T-helper 17 cell (primary cell): ENCODE results near the gene DUSP6. TPM values are rescaled to one million over a fixed set of nuclear protein-coding genes. Genes with fewer than 3 reads are reported as not detected.
A peak's percentile ranks its signal among the peaks of the same experiment; 100 is the strongest.

Experiments
- ATAC-seq: fragments of 150-1000 bp; cut with Tn5 transposase; 2 replicates; pipeline ENCODE4 v1.10.0; 2021; ENCODE audit warnings: mild to moderate bottlenecking, moderate library complexity
- DNase-seq, 3 donors: peaks; one replicate each; pipeline versions ENCODE4 v3.0.0 to v3.0.0-alpha.2; 2020 to 2021
- H3K9me3 ChIP-seq: one replicate; pipeline ENCODE4 v1.7.0; 2013; ENCODE audit warnings: low read length, mild to moderate bottlenecking; ENCODE audit not compliant: control insufficient read depth, poor library complexity, severe bottlenecking
- H3K27ac Mint-ChIP-seq: one replicate; pipeline ENCODE4 v1.8.0; 2022; ENCODE audit warnings: mild to moderate bottlenecking, moderate library complexity, mixed read lengths
- H3K27me3 Mint-ChIP-seq: one replicate; pipeline ENCODE4 v1.8.0; 2022; ENCODE audit warnings: mixed read lengths
- H3K36me3 Mint-ChIP-seq: one replicate; pipeline ENCODE4 v1.8.0; 2022; ENCODE audit warnings: low read depth, mixed read lengths
- H3K4me1 Mint-ChIP-seq: one replicate; pipeline ENCODE4 v1.8.0; 2022; ENCODE audit warnings: mild to moderate bottlenecking, mixed read lengths
- H3K4me3 Mint-ChIP-seq: one replicate; pipeline ENCODE4 v1.8.0; 2022; ENCODE audit warnings: mild to moderate bottlenecking, moderate library complexity, mixed read lengths
- total RNA-seq, 4 donors: library from RNA in 2 of 4; stranded (reverse) in 2 of 4; gene quantifications; one replicate each; pipeline ENCODE4 v1.2.3 and lab custom pipeline; 2022 to 2026

The DUSP6 gene, protein sequence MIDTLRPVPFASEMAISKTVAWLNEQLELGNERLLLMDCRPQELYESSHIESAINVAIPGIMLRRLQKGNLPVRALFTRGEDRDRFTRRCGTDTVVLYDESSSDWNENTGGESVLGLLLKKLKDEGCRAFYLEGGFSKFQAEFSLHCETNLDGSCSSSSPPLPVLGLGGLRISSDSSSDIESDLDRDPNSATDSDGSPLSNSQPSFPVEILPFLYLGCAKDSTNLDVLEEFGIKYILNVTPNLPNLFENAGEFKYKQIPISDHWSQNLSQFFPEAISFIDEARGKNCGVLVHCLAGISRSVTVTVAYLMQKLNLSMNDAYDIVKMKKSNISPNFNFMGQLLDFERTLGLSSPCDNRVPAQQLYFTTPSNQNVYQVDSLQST
- total RNA-seq (10 to 100 TPM; 15.5 to 37.7 TPM), total RNA-seq (lab: John Stamatoyannopoulos, UW) (17.0 to 22.7 reads per million in 2 donors)

DNA sequence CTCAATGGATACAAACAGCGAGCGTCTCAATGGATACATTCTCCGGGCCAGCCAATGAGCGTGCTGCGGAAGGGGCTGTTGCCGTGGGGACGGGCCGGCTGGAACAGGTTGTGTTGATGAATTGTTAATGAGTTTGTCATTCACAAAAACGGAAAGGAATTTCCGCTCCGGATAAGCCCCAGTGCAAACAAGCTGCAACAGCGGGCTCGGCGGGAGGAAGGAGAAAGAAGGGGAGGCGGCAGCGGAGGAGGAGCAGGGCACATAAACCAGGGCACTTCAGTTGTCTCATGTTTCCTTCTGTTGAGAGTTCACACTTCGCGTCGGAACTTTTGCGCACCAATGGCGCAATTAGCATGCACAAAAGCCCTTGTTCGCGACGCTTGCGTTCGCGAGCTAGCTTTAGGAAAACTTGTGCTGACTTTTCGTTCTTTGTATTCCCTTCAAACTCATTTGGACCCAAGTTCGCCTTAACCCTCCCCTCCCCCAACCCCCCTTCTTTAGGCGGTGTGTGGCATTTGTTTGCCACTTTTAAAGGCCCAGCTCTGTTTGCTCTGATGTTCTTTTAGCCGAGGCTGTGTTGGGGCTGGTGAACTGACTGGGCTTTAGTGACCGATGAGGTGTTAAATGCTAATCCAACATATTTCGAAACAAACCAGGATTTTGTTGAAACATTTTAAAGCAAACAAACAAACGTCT is at the start of gene DUSP6:
DUSP6 (minus strand) TSS at position 10 of the 696 bp plus-strand sequence. CDS start 462 bp downstream, outside the sequence.
- no peaks in the 10 kb centered on the region for H3K27me3 Mint-ChIP-seq
- H3K9me3 ChIP-seq: no peaks in the 10 kb centered on the region
- H3K4me1 Mint-ChIP-seq: peaks cover 29% of the 10 kb centered on the region
- H3K27ac Mint-ChIP-seq: peak within 1 kb of the TSS; percentile 87
- DNase-seq: peak; percentile 48 to 65 (median 57)
- no peaks in the 10 kb centered on the region for H3K36me3 Mint-ChIP-seq
- H3K4me3 Mint-ChIP-seq: peak within 1 kb of the TSS; percentile 95
- ATAC-seq: peak; percentile 77

DNA sequence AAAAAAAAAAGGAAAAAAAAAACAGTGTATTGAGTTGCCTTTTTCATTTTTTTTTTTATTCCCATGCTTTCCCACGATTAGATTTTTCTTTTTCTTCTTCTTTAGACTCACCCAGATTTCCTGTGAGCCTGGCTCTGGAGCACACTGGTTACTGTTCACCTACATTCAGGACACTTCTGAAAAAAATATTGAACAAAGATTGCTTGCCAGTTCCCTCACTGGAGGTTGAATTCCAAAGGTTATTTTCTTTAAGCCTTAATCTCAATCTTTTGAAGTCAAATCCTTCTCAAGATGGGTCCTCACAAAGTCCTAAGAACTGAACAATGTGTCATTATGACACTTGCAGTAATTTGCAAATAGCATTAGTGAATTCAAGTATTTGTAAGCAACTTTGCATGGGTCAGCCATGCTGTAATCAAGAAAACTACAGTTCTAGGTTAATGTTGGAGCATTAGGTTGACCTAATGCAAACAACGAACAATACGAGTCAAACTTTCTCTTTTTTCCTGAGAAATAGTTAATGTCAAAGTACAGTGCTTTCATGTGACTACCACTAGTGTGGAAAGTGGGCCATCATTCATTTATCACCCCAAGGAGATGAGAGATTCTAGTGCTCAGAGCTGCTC is 49.2 kb upstream of the DUSP6 start:
- H3K9me3 ChIP-seq: no peaks in the 10 kb centered on the region
- Mint-ChIP-seq H3K27me3 (no peaks in the 10 kb centered on the region), H3K36me3 (no peaks in the 10 kb centered on the region), H3K27ac (no peak overlapping the region), H3K4me3 (no peak overlapping the region), H3K4me1 (peaks cover 10% of the 10 kb centered on the region)
- ATAC-seq (no peak), DNase-seq (no peak)

DNA sequence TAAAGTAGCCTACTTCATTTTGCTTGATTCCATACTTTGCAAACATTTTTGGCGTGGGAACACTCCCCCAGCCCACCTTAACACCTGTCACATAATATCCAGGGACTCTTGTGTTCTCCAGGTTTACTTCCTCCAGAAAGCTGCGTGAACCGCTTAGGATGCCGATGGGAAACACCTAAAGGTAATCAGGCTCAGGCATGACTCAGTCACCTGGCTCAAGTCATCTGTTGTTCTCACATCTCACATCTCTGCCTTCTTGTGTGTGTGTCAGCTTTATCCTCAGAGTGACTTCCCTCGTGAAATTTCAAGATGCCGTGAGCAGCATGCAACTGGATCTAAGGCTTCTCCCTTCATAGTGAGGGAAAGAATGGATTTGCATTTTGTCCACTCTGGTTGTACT is 48.1 kb upstream of the DUSP6 start:
- no peaks in the 10 kb centered on the region for H3K9me3 ChIP-seq
- H3K27ac Mint-ChIP-seq: no peak overlapping the region
- H3K36me3 Mint-ChIP-seq: no peaks in the 10 kb centered on the region
- ATAC-seq (no peak), DNase-seq (no peak)
- H3K4me3 Mint-ChIP-seq: no peak overlapping the region
- peaks cover 12% of the 10 kb centered on the region for H3K4me1 Mint-ChIP-seq
- no peaks in the 10 kb centered on the region for H3K27me3 Mint-ChIP-seq

DNA sequence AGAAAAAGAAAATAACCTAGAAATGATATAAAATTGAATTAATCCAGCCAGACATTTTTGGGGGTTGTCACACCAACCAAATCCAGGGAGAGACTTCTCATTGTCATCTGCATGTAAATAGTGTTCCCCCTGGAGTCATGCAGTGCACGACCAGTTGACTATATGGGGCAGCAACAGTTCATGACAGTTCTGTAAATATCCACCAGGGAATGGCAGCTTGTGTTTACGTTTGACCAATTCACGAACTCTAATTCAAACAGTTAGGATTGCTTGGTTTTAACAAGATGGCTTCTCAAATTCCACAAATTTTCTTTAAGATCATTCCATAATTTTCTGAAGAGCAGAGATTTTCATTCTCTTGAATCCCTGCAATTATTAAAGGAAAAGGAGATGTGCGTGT is 43.4 kb upstream of the DUSP6 start:
- Mint-ChIP-seq H3K27me3 (no peaks in the 10 kb centered on the region), H3K4me3 (no peak overlapping the region), H3K27ac (peak overlapping the region; percentile 9), H3K36me3 (peaks cover 4% of the 10 kb centered on the region), H3K4me1 (peaks cover 14% of the 10 kb centered on the region)
- no peaks in the 10 kb centered on the region for H3K9me3 ChIP-seq
- no peak for DNase-seq
- ATAC-seq: no peak

DNA sequence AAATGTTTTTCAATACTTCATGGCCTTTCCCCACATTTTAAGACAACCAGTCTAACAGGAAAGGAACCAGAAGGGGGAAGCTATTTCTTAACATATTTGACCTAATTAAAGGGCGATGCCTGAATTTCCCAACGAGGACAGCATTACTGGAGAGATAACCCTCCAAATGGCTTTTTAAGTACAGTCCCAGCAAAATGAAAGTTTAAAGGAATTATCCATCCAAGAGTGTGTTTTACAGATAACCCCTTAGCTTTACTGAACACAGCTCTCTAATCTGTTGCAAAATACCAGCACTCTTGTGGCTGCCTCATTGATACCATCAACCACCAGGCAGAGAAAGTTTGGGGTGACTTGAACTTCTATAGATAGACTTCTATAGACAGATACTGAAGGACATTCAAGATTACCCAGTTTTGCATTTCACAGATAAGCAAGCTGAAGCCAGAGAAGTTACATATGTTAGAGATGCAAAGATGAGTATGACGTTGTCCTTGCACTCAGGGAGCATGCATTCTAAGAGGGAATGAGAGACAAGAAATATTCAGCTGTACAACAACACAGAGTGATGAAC is 41.3 kb upstream of the DUSP6 start:
- Mint-ChIP-seq H3K27me3 (no peaks in the 10 kb centered on the region), H3K4me1 (peaks cover 23% of the 10 kb centered on the region), H3K36me3 (peaks cover 5% of the 10 kb centered on the region), H3K4me3 (no peak overlapping the region), H3K27ac (no peak overlapping the region)
- DNase-seq (no peak), ATAC-seq (no peak)
- no peaks in the 10 kb centered on the region for H3K9me3 ChIP-seq

DNA sequence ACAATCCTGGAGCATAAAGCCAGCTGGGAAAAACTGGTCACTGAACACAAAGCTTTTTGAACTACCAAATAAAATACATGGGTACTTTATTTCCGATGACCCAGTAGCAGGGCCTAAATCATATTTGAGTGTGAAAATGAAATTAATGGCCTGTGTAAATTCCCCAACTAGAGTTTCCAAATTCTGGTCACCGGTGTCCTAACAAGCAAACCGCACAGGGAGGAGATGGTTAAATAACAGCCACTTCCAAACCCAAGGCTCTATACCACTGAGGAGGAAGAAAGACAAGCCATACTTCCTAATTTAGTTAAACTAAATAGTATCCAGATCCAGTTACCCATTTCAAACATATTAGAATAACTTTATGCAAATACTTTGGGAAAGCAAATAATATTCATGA is 40.1 kb upstream of the DUSP6 start:
- ATAC-seq (no peak), DNase-seq (no peak)
- Mint-ChIP-seq H3K27me3 (no peaks in the 10 kb centered on the region), H3K4me1 (peaks cover 15% of the 10 kb centered on the region), H3K27ac (no peak overlapping the region), H3K36me3 (peaks cover 5% of the 10 kb centered on the region), H3K4me3 (no peak overlapping the region)
- no peaks in the 10 kb centered on the region for H3K9me3 ChIP-seq

DNA sequence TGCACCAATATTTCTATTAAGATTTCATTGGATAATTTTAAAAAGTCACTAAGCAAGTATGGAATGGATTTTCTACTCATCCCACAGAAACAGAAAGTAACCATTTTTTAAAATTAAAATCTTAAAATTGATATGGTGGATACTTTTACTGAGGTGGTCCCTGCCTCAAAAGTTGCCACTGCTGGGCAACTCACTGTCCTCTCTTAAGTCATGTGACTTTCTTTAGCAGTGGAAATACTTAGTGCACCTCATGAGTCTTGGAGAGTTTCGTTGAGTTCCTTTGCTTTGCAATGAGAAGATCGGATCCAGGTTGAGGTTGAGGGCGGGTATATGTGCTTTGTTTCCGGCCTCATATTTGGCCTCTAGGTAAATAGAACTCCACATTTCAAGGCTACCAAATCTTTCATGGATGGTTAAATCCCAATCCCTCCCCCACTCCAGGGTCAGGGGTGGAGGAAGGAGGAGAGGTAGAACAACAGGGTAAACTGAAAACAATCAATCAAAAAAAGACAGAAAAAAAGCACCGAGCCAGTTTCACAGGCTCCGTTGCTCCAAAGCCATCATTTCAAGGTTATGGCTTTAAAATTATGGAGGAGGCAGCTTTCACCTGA is 39.5 kb upstream of the DUSP6 start:
- no peak for DNase-seq
- no peaks in the 10 kb centered on the region for H3K27me3 Mint-ChIP-seq
- H3K27ac Mint-ChIP-seq: no peak overlapping the region
- no peaks in the 10 kb centered on the region for H3K9me3 ChIP-seq
- peaks cover 5% of the 10 kb centered on the region for H3K36me3 Mint-ChIP-seq
- no peak overlapping the region for H3K4me3 Mint-ChIP-seq
- peaks cover 13% of the 10 kb centered on the region for H3K4me1 Mint-ChIP-seq
- ATAC-seq: no peak

DNA sequence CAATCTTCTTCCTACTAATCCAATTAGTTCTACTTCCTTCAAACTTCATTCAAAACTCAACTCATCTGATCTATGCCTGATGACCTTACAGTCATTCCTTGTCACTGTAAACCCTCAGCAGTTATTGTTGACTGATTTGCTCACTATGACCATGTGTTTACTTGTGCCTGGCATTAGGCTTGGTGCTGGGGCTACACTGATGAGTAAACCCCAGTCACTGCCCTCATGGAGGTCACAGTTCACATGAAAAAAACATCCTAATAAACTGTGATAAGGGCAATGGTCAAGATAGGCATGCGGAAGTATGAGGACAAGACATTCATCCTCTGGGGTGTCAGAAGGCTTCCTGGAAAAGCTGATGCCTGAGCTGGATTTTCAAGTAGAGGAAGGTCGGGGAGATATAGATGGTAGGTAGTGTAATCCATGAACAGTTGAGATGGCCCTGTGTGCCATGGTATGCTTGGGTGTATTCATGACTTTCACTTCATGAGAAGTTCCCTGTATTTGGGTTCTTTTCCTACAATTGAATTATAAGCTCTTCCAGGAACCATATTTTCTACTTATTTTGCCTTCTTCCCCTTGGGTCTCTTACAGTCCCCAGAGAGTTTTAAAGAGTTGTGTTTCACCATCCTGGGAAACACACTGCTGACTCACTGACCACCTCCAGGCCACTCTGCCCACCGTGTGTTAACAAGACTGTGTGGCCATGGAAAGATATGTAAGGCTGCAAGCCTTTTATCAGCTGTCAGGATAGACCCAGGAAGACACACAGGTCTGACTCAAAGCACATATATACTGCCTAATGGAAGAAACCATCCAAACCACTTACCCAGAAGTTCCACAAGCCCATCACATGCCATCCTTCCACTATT is 38.7 kb upstream of the DUSP6 start:
- peaks cover 11% of the 10 kb centered on the region for H3K4me1 Mint-ChIP-seq
- H3K36me3 Mint-ChIP-seq: peaks cover 5% of the 10 kb centered on the region
- no peaks in the 10 kb centered on the region for H3K27me3 Mint-ChIP-seq
- no peak for DNase-seq
- H3K27ac Mint-ChIP-seq: no peak overlapping the region
- ATAC-seq: no peak
- no peak overlapping the region for H3K4me3 Mint-ChIP-seq
- H3K9me3 ChIP-seq: no peaks in the 10 kb centered on the region

DNA sequence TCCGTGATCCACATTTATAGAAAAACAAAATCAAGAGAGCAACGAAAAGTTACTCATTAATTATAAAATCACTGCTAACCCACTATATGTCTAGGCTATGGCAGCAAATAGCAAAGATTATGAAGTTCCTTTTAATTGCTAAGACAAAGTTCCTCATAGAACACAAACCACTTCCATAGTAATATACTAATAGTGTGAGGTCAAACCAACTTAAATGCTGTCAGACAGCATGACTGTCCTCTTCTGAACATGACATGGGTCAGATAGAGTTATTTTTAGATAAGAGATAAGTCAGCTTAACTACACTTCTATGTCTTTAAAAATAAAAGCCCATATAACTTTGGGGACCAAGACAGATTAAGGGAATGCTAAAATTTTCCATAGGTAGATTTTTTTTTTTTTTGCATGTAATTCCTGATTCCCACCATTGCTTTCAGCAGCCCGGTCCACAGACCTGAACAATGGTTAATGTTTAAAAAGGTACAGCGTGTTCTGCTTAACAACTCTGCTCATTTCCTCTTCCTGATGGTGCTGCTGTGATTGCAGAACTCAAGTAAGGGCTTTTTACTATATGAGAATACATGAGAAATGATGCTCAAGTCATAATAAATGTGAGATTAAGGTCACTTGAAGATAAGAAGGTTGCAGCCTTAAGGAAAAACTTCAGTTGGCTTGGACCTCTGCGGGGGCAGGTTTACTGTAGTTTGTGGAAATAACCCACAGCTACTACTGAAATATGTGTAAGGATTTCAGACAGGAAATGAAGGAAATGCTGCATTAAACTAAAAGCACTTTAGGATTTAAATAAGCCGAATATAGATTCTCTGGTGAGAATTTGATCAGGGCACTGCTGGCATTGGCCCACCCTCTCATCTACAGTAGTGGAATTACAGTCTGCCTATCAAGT is 37.7 kb upstream of the DUSP6 start:
- no peak for DNase-seq
- no peak overlapping the region for H3K4me3 Mint-ChIP-seq
- no peak overlapping the region for H3K27ac Mint-ChIP-seq
- H3K36me3 Mint-ChIP-seq: peaks cover 5% of the 10 kb centered on the region
- ATAC-seq: no peak
- no peaks in the 10 kb centered on the region for H3K27me3 Mint-ChIP-seq
- no peaks in the 10 kb centered on the region for H3K9me3 ChIP-seq
- H3K4me1 Mint-ChIP-seq: peaks cover 11% of the 10 kb centered on the region

DNA sequence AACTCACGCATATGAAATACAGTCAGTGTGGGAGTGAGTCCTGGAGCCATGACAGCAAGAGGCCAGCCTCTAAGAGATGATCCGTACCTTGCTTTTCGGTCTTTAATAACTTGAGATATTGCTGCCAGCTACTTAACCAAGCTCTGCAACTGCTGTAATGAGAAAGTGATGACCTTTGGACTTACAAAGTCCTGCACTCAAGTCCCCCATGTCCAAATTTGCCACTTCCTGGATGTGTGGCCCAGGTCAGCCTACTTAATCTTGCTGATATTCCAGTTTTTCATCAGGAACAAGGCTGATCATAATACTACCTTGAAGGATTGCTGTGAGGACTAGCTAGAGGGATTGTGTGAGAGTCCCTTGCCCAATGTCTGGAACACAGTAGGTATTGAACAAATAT is 33.8 kb upstream of the DUSP6 start:
- no peak overlapping the region for H3K4me3 Mint-ChIP-seq
- H3K36me3 Mint-ChIP-seq: peaks cover 3% of the 10 kb centered on the region
- no peak overlapping the region for H3K27ac Mint-ChIP-seq
- DNase-seq (no peak), ATAC-seq (no peak)
- H3K27me3 Mint-ChIP-seq: no peaks in the 10 kb centered on the region
- H3K9me3 ChIP-seq: no peaks in the 10 kb centered on the region
- H3K4me1 Mint-ChIP-seq: peaks cover 15% of the 10 kb centered on the region

DNA sequence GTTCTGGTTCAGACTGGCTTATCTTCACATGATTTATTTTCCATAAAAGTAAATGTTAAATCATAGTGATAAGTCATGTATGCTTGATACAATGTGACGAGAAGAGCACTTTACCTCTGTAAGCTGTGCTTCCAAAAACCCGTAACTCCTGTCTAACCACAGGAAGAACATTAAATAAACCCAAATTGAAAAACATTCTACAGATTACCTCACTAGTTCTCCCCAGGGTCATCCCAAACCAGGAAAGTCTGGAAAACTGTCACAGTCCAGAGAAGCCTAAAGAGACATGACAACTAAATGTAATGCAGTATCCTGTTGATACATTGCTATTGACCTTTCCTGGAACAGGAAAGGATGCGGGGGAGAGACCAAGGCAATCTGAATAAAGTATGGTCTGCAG is 32.5 kb upstream of the DUSP6 start:
- H3K4me1 Mint-ChIP-seq: peaks cover 5% of the 10 kb centered on the region
- H3K9me3 ChIP-seq: no peaks in the 10 kb centered on the region
- H3K4me3 Mint-ChIP-seq: no peak overlapping the region
- DNase-seq (no peak), ATAC-seq (no peak)
- H3K27me3 Mint-ChIP-seq: no peaks in the 10 kb centered on the region
- no peak overlapping the region for H3K27ac Mint-ChIP-seq
- H3K36me3 Mint-ChIP-seq: no peaks in the 10 kb centered on the region
